Kidney epithelial cell (primary cell): ENCODE data around the gene RAI1. TPM values are rescaled to one million over a fixed set of nuclear protein-coding genes. Genes with fewer than 3 reads are reported as not detected.
"Not testable (repeated sequence)": the region's sequence is repeated elsewhere in the genome, so short reads cannot be mapped to it uniquely, and the experiment has no call there.

Experiments used
- DNase-seq: peaks from one replicate; pipeline ENCODE4 v3.0.0-alpha.2; 2010; ENCODE audit warnings: low read depth
- H3K27me3 ChIP-seq: 2 replicates; pipeline ENCODE4 v1.6.0; 2011; ENCODE audit warnings: low read length; ENCODE audit not compliant: control insufficient read depth, insufficient read depth
- H3K36me3 ChIP-seq: 2 replicates; pipeline ENCODE4 v1.5.1; 2011; ENCODE audit warnings: low read length; ENCODE audit not compliant: control insufficient read depth, insufficient read depth
- H3K4me3 ChIP-seq: 2 replicates; pipeline ENCODE4 v1.5.1; 2011; ENCODE audit warnings: low read depth, mild to moderate bottlenecking, control low read depth, low read length
- total RNA-seq: library from RNA; depleted of rRNA; stranded (reverse); fragments of >200 nt; gene quantifications from 2 replicates; pipeline ENCODE4 v1.2.3, GENCODE V29; 2015
- TF ChIP-seq, protein P1 (sequence below): IDR thresholded peaks from 2 replicates; pipeline ENCODE4 v1.5.1; 2011; ENCODE audit warnings: mild to moderate bottlenecking, moderate library complexity, low read length, control low read depth, inconsistent platforms; ENCODE audit not compliant: insufficient read depth, poor library complexity, severe bottlenecking

The RAI1 gene
- total RNA-seq, 1 donor from 2014 or later = 31.3 TPM

DNA sequence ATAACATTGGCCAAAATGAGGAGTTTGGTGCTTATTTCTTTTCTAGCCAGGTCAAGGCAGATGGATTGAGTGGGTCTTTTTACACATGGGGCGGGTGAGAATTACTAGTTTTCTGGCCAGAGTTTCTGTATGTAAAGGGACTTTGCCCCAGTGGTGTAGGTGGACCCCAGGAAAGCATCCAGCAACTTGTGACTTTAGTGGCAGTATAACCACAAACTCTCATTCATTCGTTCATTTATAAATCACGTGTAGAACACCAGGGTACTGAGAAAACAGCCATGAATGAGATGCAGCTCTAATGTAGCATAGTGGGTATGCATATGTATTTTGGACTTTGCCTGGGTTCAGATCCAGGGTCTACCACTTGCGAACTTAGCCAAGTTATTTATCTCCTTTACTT, 8.1 kb downstream of the RAI1 start:
- Histone ChIP-seq H3K36me3 (no peaks in the 10 kb centered on the region), H3K27me3 (no peaks in the 10 kb centered on the region), H3K4me3 (no peak overlapping the region)
- TF ChIP-seq, protein P1, sequence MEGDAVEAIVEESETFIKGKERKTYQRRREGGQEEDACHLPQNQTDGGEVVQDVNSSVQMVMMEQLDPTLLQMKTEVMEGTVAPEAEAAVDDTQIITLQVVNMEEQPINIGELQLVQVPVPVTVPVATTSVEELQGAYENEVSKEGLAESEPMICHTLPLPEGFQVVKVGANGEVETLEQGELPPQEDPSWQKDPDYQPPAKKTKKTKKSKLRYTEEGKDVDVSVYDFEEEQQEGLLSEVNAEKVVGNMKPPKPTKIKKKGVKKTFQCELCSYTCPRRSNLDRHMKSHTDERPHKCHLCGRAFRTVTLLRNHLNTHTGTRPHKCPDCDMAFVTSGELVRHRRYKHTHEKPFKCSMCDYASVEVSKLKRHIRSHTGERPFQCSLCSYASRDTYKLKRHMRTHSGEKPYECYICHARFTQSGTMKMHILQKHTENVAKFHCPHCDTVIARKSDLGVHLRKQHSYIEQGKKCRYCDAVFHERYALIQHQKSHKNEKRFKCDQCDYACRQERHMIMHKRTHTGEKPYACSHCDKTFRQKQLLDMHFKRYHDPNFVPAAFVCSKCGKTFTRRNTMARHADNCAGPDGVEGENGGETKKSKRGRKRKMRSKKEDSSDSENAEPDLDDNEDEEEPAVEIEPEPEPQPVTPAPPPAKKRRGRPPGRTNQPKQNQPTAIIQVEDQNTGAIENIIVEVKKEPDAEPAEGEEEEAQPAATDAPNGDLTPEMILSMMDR = no peak
- no peak for DNase-seq

GRCh38 chr17:17690233-17690632, 9.0 kb downstream of the RAI1 start:
- H3K36me3 ChIP-seq, DNase-seq, H3K27me3 ChIP-seq, H3K4me3 ChIP-seq: not testable (repeated sequence)

DNA sequence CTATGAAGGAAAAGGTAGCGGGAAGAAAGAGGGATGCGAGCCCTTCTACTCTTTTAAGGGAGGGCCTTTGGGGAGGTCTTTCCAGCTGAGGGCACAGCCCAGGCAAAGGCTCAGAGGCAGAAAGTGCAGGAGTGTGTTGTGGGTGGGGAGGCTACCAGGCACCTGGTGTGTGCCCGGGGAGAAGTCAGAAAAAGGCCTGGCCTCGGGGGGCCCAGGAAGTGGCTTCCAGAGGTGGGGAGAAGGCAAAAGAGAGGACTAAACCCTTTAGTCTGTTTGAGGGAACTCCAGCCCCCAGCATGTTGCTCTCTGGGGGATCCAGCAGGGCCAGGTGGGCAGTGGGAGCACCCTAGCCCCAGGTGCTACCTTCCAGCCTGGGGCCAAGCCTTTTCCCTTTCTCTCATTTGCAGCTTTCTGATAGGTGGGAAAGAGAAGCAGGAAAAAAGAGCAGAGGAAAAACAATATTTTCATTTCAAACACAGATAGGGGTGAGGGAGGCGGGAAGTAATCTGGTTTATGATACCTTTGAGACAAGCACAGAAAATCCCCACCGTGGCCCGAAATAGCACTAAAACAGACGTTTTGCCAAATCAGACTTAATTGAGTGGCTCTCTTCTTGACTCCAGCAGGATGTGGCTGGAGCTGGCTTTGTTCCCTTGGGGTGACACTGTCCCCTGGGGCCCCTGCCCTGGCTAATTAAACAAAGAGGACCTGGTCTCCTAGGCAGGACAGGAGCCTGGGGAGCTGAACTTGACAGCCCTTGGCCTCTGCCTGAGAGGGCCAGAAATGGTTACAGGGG, 10.4 kb downstream of the RAI1 start:
- no peak overlapping the region for H3K4me3 ChIP-seq
- TF ChIP-seq, protein P1 = no peak
- no peaks in the 10 kb centered on the region for H3K27me3 ChIP-seq
- no peak for DNase-seq
- H3K36me3 ChIP-seq = no peaks in the 10 kb centered on the region

GRCh38 chr17:17692353-17693252, 11.3 kb downstream of the RAI1 start:
- DNase-seq = no peak
- TF ChIP-seq, protein P1 = no peak
- no peak overlapping the region for H3K4me3 ChIP-seq

GRCh38 chr17:17693253-17694168, 12.3 kb downstream of the RAI1 start:
- no peaks in the 10 kb centered on the region for H3K27me3 ChIP-seq
- H3K36me3 ChIP-seq = peaks cover 2% of the 10 kb centered on the region
- H3K4me3 ChIP-seq = no peak overlapping the region
- DNase-seq = no peak
- TF ChIP-seq, protein P1 = no peak

More at GRCh38 chr17:17692353-17693252, 11.3 kb downstream of the RAI1 start:
- Histone ChIP-seq H3K27me3 (no peaks in the 10 kb centered on the region), H3K36me3 (no peaks in the 10 kb centered on the region)
